Hepatocyte (in vitro differentiated cells): ENCODE results near the gene HRK. TPM values are rescaled to one million over a fixed set of nuclear protein-coding genes. Genes with fewer than 3 reads are reported as not detected.

Source experiments
- DNase-seq: peaks from one replicate; pipeline ENCODE4 v3.0.0-alpha.2; 2016; ENCODE audit warnings: low spot score
- H2AFZ ChIP-seq: fragments of 200-600 bp; sonication (generic); 2 replicates; pipeline ENCODE4 v1.6.0; 2016; ENCODE audit warnings: antibody characterized with exemption, mild to moderate bottlenecking
- H3K27ac ChIP-seq: fragments of 200-600 bp; sonication (generic); 2 replicates; pipeline ENCODE4 v1.5.1; 2016; ENCODE audit warnings: mild to moderate bottlenecking
- H3K27me3 ChIP-seq: fragments of 200-600 bp; sonication (generic); 2 replicates; pipeline ENCODE4 v1.6.1; 2016
- H3K36me3 ChIP-seq: fragments of 200-600 bp; sonication (generic); replicated peaks from 2 replicates; pipeline ENCODE4 v1.5.1; 2016; ENCODE audit warnings: low read depth; ENCODE audit not compliant: insufficient read depth
- H3K4me1 ChIP-seq: fragments of 200-600 bp; sonication (generic); 2 replicates; pipeline ENCODE4 v1.5.1; 2016; ENCODE audit warnings: mild to moderate bottlenecking, moderate library complexity; ENCODE audit not compliant: insufficient read depth
- H3K4me2 ChIP-seq: fragments of 200-600 bp; sonication (generic); 2 replicates; pipeline ENCODE4 v1.6.0; 2016
- H3K4me3 ChIP-seq: fragments of 200-600 bp; sonication (generic); 2 replicates; pipeline ENCODE4 v1.5.1; 2016; ENCODE audit warnings: mild to moderate bottlenecking
- H3K79me2 ChIP-seq: fragments of 200-600 bp; sonication (generic); 2 replicates; pipeline ENCODE4 v1.6.0; 2017; ENCODE audit warnings: mild to moderate bottlenecking
- H3K9me2 ChIP-seq: fragments of 200-600 bp; sonication (generic); replicated peaks from 2 replicates; pipeline ENCODE4 v1.6.0; 2017; ENCODE audit warnings: mild to moderate bottlenecking; ENCODE audit not compliant: insufficient read depth
- H3K9me3 ChIP-seq: fragments of 200-600 bp; sonication (generic); 2 replicates; pipeline ENCODE4 v1.5.1; 2016; ENCODE audit warnings: low read depth, mild to moderate bottlenecking
- H4K20me1 ChIP-seq: fragments of 200-600 bp; sonication (generic); 2 replicates; pipeline ENCODE4 v1.6.0; 2016; ENCODE audit warnings: mild to moderate bottlenecking; ENCODE audit not compliant: insufficient read depth, poor library complexity, severe bottlenecking
- CTCF ChIP-seq: fragments of 200-600 bp; sonication (generic); IDR thresholded peaks from 2 replicates; pipeline ENCODE4 v1.5.1; 2016; ENCODE audit warnings: antibody characterized with exemption, mild to moderate bottlenecking; ENCODE audit not compliant: poor library complexity
- EZH2 ChIP-seq: fragments of 200-600 bp; sonication (generic); IDR thresholded peaks from 2 replicates; pipeline ENCODE4 v1.6.1; 2016; ENCODE audit warnings: antibody characterized with exemption, mild to moderate bottlenecking, borderline replicate concordance
- EZH2phosphoT487 ChIP-seq: fragments of 200-600 bp; sonication (generic); IDR thresholded peaks from one replicate; pipeline ENCODE4 v1.6.1; 2018; ENCODE audit warnings: antibody characterized with exemption, mild to moderate bottlenecking, low read depth, moderate library complexity; ENCODE audit not compliant: unreplicated experiment, severe bottlenecking
- whole genome bisulfite sequencing: methylation state at CpG from one replicate; pipeline ENCODE4 v1.1.6; 2016; ENCODE audit warnings: low lambda C conversion rate; ENCODE audit errors: missing lambda C conversion rate; 5-methylcytosine and 5-hydroxymethylcytosine counted together
- polyA plus RNA-seq: library from polyadenylated mRNA; unstranded; fragments of >200 nt; fragmentation: Nextera tagmentation; extraction: Ambion mirVana; gene quantifications from 2 replicates; pipeline ENCODE4 v1.2.1, GENCODE V29; 2016
- total RNA-seq: library from RNA; depleted of rRNA; stranded (reverse); fragments of >200 nt; gene quantifications from 2 replicates; pipeline ENCODE4 v1.2.3, GENCODE V29; 2014

The HRK gene
- total and polyA plus RNA-seq, 2 experiments from 2014 or later = 0.18 TPM; not detected in 1

GRCh38 chr12:116892349-116893140 is 11.3 kb upstream of the HRK start:
- Histone ChIP-seq H3K4me2 (no peak overlapping the region), H3K27me3 (peaks cover 5% of the 10 kb centered on the region), H3K27ac (no peak overlapping the region), H4K20me1 (no peaks in the 10 kb centered on the region), H3K79me2 (no peaks in the 10 kb centered on the region), H3K4me1 (no peaks in the 10 kb centered on the region), H3K9me3 (no peaks in the 10 kb centered on the region), H3K9me2 (no peaks in the 10 kb centered on the region), H2AFZ (no peak overlapping the region), H3K36me3 (no peaks in the 10 kb centered on the region), H3K4me3 (no peak overlapping the region)
- DNase-seq = no peak
- 79% methylated on average over 12 of the region's 12 CpGs for WGBS
- TF ChIP-seq EZH2 (no peak), CTCF (no peak), EZH2phosphoT487 (no peak)

- Histone ChIP-seq H3K4me2 (no peak overlapping the region), H3K27me3 (peaks cover 9% of the 10 kb centered on the region), H3K79me2 (no peaks in the 10 kb centered on the region), H3K9me2 (no peaks in the 10 kb centered on the region), H2AFZ (no peak overlapping the region), H3K4me3 (no peak overlapping the region), H3K36me3 (no peaks in the 10 kb centered on the region), H3K27ac (no peak overlapping the region), H3K9me3 (no peaks in the 10 kb centered on the region), H3K4me1 (no peaks in the 10 kb centered on the region), H4K20me1 (no peaks in the 10 kb centered on the region)
- WGBS = 90% methylated on average over 3 of the region's 3 CpGs
- no peak for DNase-seq
- TF ChIP-seq EZH2phosphoT487 (no peak), EZH2 (no peak), CTCF (no peak)
Observed at GRCh38 chr12:116891019-116891418, 9.8 kb upstream of the HRK start.

DNA sequence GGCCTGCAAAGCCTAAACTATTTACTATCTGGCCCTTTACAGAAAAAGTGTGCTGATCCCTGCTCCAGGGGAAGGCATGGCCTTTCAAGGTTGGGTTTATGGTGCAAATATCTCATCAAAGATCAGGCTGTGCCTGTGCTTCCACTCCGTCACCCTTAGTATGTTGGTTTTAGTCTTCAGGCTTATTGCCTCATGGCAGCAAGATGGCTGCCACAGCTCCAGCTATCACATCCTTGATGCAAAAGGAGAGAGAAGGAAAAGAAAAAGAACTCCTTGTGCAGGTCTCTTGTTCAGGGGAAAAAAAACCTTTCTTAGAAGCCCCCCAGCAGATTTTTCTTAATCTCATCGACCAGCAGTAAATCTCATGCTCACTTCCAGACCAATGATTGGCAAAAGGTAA is 9.1 kb upstream of the HRK start:
- H3K9me3 ChIP-seq = no peaks in the 10 kb centered on the region
- no peaks in the 10 kb centered on the region for H3K36me3 ChIP-seq
- 83% methylated on average over 2 of the region's 2 CpGs for WGBS
- no peaks in the 10 kb centered on the region for H3K4me1 ChIP-seq
- DNase-seq = no peak
- no peaks in the 10 kb centered on the region for H4K20me1 ChIP-seq
- no peaks in the 10 kb centered on the region for H3K9me2 ChIP-seq
- no peak overlapping the region for H3K4me2 ChIP-seq
- TF ChIP-seq CTCF (no peak), EZH2phosphoT487 (no peak), EZH2 (no peak)
- H3K4me3 ChIP-seq = no peak overlapping the region
- peaks cover 11% of the 10 kb centered on the region for H3K27me3 ChIP-seq
- H3K79me2 ChIP-seq = no peaks in the 10 kb centered on the region
- no peak overlapping the region for H3K27ac ChIP-seq
- no peak overlapping the region for H2AFZ ChIP-seq
